ENCODE data around the gene LCAT.
"Not testable (repeated sequence)": the region's sequence is repeated elsewhere in the genome, so short reads cannot be mapped to it uniquely, and the experiment has no call there.

The LCAT gene, protein sequence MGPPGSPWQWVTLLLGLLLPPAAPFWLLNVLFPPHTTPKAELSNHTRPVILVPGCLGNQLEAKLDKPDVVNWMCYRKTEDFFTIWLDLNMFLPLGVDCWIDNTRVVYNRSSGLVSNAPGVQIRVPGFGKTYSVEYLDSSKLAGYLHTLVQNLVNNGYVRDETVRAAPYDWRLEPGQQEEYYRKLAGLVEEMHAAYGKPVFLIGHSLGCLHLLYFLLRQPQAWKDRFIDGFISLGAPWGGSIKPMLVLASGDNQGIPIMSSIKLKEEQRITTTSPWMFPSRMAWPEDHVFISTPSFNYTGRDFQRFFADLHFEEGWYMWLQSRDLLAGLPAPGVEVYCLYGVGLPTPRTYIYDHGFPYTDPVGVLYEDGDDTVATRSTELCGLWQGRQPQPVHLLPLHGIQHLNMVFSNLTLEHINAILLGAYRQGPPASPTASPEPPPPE

DNA sequence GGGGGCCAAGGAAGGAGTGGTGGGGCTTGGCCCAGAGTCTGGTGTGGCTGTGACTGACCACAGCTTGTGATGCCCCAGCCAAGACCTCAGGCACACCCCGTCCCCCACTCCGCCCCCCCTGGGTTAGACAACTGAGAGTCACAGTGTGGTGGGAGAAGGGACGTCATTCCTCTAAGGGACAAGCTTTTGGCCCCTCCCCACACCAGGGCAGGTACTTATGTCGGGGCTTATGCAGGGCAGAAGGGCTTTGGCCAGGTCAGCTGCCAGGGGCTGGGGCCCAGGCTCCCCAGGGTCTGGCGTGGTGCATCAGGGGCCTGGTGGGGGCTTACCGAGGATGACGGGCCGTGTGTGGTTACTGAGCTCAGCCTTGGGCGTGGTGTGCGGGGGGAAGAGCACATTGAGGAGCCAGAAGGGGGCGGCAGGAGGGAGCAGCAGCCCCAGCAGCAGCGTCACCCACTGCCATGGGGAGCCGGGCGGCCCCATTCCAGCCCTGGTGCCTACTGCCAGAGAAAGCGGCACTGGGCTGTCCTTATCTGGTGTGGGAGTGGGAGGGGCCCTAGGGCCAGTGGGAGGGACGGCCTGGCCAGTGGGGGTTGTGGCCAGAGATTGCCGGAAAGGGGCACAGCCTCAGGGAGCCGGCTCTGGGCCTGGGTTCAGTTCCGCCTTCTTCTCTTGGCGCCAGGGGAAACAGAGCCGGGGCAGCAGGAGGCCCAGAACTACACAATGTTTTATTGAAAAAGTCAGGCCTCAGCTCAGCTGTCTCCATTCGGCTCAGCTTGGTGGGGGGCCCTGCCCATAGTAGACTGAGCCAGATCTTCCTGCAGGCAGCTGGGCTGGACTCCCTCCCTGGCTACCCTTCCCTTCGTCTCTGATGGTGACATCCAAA lies at the start of gene LCAT:
Gene LCAT, minus strand, starts transcription at position 502 of the 886 bp plus-strand sequence. Its CDS starts 19 bp downstream, at position 483.
- DNase-seq: no peak

DNA sequence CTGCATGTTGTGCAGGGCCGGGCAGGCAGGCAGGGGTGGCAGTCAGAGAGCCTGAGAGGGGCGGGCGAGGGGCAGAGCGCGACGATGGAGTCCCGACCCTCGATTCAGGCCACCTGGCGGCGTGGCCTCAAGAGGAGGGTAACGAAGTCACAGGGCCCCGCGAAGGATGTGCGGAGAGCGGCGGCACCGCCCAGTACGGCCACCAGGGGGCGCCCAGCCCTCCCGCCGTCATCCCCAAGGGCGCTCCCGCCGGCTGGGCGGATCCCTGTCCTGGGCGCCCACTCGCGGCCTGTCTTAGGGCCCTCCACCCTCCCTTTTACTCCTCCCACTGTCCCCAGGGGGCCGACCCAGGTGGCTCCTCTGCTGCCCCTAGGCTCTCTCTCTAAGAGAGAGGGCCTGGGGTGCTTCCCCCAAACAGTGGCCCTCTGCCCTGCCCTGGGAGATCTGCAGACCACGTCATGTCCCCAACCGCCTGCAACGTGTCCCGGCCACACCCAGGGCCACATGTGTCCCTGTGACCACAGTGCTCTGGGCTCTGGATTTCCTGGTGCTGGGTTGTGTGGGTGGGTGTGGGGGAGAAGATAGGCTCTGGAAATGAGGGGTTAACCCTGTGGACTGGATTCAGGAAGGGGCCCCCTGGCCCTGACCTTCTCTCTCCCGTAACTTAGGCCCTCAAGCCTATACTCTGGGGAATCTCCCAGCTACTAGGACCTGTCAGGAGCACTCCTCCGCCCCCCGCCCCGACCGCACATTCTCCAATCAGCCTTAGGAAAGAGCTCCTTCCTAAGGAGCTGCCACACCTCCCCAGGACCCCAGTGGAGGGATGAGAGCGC lies 49.5 kb upstream of the LCAT start:
- DNase-seq: peak; percentile 84 to 94 (median 89)

DNA sequence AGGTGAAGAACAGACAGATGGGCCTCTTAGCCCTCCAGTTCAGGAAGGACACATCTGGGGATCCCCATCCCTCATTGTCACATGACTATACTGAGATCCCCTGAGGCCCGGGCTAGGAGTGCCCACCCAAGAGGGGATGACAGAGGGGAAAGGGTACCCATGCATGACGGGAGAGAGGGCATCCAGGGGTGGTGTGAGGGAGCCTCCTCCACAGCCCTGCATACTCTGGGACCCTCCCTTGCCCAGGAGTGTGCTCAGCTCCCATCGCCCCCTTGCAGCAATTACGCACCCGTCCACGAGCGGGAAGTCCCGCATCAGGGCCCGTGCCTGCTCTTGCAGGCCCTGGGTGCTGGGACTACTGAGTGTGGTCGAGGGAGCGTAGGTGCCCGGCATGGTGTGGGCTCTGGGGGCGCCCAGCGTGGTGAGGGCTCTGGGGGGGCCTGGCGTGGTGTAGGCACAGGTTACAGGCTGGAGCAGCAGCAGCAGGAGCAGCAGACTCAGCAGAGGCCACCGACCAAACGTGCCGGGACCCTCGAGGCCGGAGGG lies 48.8 kb upstream of the LCAT start:
- no peak for DNase-seq

DNA sequence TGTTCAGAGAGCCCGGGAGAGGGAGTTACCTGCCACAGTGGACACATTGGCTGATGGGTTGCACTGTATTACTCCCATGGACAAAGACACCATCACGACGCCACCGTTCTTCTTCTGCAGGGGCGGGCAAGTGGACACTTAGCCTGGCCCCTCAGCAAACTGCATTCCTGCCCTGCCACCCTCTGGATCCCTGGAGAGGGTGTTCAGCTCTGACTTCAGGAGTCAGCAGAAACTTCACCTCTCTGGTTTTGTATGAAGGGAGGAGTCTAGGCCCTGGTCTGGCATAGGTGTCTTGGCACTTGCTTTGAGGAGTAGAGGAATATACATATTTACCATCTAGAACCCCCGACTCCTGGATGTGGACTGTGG lies 46.1 kb upstream of the LCAT start:
- no peak for DNase-seq

DNA sequence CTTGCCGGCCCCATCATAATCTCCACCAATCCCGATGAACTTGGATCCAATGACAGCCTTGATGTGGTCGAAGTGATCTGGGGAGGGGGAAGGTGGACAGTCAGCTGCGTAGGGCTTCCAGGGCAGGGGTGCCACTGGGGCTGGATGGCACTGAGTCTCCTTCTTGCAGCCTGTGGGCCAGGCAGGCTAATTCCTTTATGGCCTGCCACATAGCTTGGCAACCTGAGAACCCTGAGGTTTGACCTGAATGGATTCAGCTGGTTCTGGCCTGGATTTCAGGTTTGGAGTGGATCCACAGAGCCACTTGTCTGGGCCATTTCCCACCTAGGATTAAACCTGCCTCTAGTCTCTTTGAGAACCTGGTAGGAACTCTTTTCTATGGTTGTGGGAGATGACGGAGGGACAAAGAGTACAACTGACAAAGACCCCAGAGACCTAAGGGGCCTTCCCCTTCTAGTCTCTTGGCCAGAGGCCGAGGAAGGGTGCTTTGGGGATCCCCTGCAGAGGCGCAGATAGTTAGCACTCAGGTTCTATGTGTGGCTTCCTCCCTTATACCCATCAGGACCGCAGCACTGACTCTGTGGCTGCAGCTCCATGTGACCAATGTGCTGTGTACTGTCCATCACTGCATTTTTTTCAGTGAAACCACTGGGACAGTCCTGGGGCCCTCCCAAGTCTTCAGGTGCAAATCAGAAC lies 45.5 kb upstream of the LCAT start:
- no peak for DNase-seq

DNA sequence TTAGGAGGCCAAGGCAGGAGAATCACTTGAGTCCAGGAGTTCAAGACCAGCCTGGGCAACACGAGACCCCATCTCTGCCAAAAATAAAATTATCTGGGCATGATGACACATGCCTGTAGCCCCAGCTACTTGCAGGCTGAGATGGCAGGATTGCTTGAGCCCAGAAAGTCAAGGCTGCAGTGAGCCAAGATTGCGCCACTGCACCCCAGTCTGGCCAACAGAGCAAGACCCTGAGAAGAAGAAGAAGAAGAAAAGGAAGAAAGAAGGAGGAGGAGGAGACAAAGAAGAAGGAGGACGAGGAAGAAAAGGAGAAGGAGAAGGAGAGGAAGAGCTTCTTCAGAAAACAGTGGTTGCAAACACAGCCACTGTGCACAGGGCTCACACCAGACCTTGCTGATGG lies 44.8 kb upstream of the LCAT start:
- DNase-seq: no peak

DNA sequence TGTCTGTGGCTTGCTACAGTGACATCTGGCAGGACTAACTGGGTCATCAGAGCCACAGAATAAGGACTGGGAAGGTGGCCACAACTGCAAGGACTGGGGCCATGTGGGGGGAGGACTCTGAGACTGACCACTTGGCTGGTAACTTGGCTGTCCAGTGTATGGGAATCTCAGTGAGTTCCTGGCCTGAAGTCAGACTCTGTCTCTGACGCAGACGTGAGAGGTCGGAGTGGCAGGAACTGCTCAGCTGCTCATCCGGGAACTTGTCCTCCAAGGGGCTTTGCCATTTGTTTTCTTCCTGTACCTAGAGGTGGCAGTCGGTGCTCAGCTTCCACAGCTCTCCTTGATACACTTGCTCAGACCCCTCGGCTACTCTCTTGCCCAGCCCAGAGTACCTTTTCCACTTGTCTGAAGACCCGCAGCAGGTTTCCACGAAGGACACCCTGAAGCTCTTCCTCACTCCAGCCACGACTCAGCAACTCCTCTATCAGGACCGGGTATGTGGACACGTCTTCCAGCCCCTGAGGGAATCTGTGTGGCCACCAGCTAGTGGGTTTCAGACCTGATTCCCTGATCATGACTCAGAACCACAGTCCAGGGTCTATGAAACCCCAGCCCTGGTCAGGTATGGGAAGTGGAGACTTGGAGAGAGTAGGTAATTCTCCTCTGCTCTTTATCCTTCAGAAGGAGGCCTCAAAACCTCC lies 43.7 kb upstream of the LCAT start:
- DNase-seq: no peak

DNA sequence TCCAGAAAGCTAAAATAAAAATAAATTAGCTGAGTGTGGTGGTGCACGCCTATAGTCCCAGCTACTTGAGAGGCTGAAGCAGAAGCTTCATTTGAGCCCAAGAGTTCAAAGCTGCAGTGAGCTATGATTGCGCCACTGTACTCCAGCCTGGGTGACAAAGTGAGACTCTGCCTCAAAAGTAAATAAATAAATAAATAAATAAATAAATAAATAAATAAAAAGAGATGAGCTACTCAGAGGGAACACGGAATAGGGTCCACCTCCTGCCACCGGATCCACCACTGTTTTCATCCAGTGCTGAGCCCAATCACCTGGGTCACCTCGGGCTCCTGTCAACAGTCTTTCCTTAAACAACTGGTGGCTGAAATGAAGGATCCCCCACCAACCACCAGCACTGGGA lies 43.0 kb upstream of the LCAT start:
- no peak for DNase-seq

DNA sequence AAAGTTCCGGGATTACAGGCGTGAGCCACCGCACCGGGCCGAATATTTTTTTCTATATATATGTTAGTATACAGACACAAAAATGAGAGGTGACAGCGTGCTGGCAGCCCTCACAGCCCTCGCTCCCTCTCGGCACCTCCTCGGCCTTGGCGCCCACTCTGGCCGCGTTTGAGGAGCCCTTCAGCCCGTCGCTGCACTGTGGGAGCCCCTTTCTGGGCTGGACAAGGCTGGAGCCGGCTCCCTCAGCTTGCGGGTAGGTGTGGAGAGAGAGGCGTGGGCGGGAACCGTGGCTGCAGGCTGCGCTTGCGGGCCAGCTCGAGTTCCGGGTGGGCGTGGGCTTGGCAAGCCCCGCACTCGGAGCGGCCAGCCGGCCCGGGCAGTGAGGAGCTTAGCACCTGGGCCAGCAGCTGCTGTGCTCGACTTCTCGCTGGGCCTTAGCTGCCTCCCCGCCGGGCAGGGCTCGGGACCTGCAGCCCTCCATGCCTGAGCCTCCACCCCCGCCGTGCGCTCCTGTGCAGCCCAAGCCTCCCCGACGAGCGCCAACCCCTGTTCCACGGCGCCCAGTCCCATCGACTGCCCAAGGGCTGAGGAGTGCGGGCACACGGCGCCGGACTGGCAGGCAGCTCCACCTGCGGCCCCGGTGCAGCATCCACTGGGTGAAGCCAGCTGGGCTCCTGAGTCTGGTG lies 38.2 kb upstream of the LCAT start:
- DNase-seq: no peak

DNA sequence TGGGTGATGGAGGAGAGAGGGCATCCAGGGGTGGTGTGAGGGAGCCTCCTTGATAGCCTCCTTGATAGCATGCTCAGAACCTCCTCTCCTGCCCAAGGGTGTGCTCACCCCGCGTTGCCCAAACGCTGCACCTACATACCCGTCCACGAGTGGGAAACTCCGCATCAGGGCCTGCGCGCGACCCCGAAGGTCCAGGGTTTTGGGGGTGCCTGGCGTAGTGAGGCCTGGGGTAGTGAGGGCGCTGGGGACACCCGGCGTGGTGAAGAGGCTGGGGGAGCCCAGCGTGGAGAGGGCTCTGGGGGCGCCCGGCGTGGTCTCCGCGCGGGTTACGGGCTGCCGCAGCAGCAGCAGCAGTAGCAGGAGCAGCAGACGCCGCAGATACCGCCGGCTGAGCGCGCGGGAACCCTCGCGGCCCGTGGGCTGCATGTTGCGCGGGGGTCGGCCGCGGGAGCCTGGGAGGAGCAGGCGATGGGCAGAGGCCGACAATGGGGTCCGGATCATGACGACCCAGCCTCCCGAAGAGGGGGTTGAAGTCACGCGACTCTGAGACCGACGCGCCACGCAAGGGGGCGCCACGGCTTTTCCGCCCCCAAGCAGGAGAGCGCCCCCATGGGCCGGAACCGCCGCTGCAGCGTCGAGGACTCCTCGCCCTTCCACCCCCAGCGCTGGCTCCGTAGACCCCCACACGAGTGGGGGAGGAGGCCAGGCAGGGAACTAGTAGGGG lies 36.2 kb upstream of the LCAT start, which contains the start of gene DPEP3:
Gene DPEP3, minus strand, starts transcription at position 545 of the 724 bp plus-strand sequence. Its CDS starts 119 bp downstream, at position 426.
- DNase-seq: peak in 1 of 3 donors; percentile 17

DNA sequence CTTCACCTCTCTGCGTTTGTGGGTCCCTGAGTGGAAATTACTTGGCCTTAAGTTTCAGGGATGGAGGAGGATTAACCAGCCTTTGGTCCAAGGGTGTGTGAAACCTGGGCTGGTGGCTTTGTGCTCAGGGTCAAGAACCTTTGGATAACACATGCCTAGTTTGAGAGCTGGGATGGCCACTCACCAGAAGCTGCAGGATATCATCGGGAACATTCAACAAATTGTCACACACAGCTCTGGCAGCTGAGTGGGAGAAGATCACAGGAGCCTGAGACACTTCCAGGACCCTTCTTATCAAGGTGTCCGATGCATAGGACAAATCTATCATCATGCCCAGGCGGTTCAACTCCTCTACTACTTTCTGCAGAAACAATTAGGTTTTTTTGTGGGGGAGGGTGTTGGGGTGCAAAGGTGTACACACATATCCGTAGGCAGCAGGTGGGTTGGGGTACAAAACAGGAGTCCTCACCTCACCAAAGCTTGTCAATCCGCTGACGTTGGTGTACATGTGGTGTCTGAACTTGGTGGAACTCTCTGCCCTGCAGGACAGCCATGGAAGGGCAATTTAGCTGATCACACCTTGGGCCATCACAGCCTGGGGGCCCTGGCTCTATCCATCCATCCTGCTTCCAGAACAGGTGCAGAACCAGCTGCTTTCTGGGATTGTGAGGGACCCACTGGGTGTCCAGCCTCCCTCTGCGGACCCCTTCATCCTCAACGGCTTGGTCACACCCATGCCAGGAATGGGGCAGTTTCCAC lies 33.7 kb upstream of the LCAT start:
- DNase-seq: no peak

DNA sequence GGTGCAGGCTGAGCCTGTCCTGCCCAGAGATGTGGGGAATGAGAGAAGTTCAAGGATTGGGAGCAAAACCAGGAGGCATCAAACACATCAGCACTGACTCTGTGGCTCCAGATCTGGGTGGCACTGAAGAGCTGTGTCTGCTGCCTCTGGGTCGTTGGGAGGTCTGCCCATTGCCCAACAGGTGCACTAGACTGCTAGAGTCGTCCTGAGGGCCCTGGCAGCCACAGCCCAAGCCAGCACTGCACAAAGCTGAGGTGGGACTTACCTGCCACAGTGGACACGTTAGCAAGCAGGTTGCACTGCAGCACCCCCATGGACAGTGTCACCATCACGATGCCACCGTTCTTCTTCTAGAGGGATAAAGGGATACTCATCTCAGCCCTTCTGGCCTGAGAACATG lies 33.1 kb upstream of the LCAT start:
- DNase-seq: no peak

DNA sequence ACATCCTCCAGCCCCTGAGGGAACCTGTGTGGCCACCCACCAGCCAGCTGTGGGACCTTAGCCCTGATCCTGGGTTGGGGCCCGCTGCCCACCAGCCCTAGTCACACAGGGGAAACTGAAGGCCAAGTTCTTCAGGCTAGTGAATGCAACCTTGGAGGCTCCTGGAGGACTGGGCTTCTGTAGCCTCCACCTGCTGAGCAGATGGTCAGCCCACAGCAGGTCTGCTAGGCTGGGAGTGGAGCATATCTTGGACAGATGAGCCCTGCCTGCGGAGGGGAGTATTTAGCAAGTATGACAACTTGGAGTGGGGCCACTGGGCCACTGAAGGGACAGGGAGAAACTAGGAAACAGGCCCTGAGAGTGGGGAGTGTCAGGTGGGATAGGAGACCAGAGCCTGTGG lies 32.3 kb upstream of the LCAT start:
- no peak for DNase-seq

DNA sequence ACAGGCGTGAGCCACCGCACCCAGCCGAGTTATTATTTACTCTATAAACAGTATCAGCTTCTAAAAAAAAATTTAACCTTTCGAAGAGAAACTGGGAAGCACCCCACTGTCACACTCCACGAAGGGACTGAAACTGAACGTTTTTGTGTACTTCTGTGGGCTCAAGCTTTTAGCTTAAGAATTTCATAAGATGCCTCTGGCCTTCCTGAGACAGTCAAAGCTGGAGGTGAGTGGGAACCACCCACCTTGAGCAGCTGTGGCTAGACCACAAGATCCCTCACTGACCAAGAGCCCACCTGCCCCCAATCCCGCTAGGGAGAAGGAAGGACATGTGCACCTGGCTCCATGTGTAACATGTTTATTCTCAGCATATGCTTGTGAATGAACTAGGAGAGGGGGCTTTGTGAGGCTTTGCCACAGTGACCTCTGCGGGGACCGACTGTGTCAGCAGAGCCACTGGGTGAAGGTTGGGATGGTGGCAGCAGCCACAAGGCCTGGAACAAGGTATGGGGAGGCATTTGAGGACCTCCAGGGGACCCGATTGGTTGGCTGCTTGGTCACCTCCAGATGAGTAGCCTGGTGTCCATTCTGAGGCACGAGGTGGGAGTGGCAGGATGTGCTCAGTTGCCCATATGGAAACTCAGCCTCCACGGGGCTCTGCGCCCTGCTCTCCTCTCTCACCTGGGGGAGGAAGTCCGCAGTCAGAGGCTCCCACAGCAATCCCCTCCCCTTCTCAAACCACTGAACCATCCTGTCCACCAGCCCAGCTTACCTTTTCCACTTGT lies 31.6 kb upstream of the LCAT start:
- DNase-seq: no peak

DNA sequence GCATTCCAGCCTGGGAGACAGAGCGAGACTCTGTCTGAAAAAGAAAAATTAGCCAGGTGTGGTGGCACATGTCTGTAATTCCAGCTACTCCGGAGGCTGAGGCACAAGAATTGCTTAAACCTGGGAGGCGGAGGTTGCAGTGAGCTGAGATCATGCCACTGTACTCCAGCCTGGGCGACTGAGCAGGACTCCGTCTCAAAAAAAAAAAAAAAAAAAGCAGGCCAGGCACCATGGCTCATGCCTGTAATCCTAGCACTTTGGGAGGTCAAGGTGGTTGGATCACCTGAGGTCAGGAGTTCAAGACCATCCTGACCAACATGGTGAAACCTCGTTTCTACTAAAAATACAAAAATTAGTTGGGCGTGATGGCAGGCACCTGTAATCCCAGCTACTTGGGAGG lies 28.4 kb upstream of the LCAT start:
- DNase-seq: not testable (repeated sequence)

DNA sequence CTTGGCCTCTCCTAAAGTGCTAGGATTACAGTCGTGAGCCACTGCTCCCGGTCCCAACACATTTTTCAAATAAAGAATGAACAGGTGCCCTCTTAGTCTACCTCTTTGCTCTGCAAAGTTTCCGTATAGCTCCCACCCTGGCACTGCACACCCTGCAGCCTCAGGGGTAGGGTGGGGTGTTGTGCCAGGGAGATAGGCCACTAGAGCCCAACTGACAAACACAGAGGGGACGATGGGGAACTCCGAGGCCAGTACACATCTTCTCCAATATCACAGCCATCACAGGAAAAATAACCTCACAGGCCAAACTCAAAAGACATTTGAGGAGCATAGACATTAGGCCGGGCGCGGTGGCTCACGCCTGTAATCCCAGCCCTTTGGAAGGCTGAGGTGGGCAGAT lies 27.2 kb upstream of the LCAT start:
- DNase-seq: no peak

DNA sequence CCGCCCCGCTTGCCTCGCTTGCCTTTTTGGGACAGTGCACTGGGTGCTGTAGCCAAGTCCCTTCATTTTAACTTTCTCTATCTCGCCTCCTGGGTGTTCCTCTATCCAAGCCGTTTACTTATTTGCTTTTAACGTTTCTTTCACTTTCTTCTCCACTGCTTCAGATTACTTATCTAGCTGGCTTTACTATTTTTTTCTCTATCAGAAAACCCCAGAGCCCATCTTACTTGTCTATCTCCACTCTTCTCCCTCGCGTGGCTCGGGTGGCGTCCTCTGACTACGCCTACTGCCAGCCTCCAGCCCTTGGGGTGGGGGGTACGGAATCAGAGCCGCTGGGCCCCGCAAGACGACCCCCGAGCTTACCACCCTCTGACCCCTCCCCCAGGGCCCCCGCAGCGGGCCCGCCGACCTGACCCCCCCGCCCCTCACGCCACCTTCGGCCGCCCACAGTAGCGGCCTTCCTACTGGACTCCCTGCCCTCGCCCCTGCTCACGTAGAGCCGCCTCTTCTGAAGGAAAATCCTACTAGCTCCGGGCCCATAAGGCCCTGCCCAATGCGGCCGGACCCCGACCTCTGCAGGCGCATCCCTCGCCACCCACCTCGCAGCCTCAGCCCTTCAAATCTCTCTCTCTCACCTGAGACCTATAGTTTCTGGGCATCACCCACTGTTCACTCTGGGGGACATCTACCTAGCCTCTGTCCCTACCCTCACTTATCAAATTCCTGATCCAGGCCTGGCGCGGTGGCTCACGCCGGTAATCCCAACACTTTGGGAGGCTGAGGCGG lies 25.5 kb upstream of the LCAT start:
- DNase-seq: peak; percentile 10 to 41 (median 26)

All from suppressor macrophage treated with lipopolysaccharide for 1 hour (primary cell).